Loucy (cell line): ENCODE results near the gene ZNF655.

Source experiments
- EZH2phosphoT487 ChIP-seq: fragments of 200-600 bp; IDR thresholded peaks from 2 replicates; pipeline ENCODE4 v1.6.1; 2018; ENCODE audit warnings: antibody characterized with exemption, mild to moderate bottlenecking, moderate library complexity, borderline replicate concordance
- TF ChIP-seq, protein P1 (sequence below): fragments of 200-600 bp; sonication (generic); conservative IDR thresholded peaks from 2 replicates; pipeline ENCODE4 v1.5.1; 2014; ENCODE audit warnings: mild to moderate bottlenecking, antibody characterized with exemption, low read length

DNA sequence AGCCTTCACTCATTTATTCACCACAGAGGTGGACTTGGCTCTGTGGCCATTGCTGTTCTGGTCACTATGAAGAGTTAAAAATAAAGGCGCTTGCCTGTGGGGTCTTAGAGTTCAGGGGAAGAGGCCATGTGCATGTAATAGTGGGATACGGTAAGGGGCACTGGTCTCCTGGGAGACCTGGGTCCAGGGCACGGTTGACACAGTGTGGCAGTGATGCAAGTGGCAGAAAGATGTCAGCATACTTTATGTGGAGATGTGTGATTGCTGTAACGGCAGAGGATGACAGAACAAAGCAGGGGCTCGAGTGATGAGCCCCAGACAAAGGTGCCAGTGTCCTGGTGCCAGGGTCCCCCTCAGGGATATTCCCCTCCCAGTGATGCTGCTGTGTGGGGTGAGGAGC is 66.9 kb downstream of the ZNF655 start:
- TF ChIP-seq, protein P1, sequence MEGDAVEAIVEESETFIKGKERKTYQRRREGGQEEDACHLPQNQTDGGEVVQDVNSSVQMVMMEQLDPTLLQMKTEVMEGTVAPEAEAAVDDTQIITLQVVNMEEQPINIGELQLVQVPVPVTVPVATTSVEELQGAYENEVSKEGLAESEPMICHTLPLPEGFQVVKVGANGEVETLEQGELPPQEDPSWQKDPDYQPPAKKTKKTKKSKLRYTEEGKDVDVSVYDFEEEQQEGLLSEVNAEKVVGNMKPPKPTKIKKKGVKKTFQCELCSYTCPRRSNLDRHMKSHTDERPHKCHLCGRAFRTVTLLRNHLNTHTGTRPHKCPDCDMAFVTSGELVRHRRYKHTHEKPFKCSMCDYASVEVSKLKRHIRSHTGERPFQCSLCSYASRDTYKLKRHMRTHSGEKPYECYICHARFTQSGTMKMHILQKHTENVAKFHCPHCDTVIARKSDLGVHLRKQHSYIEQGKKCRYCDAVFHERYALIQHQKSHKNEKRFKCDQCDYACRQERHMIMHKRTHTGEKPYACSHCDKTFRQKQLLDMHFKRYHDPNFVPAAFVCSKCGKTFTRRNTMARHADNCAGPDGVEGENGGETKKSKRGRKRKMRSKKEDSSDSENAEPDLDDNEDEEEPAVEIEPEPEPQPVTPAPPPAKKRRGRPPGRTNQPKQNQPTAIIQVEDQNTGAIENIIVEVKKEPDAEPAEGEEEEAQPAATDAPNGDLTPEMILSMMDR = no peak
- no peak for TF ChIP-seq EZH2phosphoT487
